DMS79 treated with DMSO at 0.1 percent for 48 hours (cell line): ENCODE results near the gene CNTN6.

Source experiments
- DNase-seq: peaks from one replicate; lab custom pipeline; 2025; lab: John Stamatoyannopoulos, UW

The CNTN6 gene

GRCh38 chr3:1092771-1093170 is at the start of gene CNTN6:
CNTN6 (plus strand) TSS chr3:1093024; CDS start chr3:1148009, 54,985 bp downstream.
- no peak for DNase-seq

DNA sequence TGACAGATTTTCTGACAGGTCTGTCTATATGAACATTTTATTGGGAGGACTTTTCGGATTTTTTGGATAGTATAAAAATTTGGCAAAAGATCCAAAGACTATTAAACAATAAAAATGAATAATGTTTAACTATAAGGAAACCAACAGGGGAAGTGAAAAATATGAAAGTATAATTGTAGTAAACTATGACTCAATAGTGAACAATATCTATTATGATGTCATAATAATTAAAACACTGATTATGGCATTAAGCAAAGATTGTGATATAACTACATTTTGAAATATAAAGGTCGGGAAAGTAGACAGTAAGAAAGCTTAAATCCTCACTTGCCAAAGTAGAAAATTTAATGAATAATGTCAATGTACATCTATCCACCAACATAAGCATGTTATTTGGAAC is 44.3 kb upstream of the CNTN6 start:
- DNase-seq: no peak

DNA sequence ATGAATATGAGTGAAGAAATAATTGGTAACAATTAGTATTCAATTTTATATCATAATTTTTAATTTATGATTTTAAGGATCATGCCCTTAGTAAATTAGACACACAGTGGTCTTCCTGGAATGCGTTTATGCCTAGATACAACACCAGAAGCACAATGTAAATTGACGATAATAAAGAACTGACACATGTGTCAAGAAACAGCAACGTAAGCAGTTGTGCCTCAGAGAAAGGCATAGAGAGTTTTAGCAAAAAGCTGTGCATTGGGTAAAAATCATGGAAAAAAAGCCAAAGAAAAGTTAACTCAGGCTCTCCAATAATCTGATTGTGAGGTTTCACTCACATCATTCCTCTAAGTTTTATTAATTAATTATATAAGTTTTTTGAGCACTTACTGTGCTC is 37.0 kb upstream of the CNTN6 start:
- no peak for DNase-seq

DNA sequence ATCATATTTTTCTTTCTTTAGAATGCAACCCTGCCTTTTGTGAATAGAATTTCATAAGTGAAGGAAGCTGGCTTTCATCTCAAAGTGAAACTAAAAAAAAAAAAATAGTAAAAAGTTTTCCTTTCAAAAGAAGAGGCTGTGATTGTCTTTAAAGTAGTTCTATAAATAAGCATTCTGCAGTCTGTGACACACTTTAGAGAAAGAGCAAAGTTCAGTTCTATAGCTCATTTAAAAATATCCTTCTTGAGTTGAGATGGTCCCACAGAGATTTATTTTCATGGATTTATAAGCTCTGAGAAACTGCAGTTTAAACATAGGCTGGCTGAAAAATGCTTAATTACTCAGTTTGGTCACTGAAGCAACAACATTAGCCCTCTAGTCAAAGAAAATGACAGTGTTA is 36.1 kb upstream of the CNTN6 start:
- DNase-seq: no peak

GRCh38 chr3:1057436-1057835 is 35.4 kb upstream of the CNTN6 start:
- no peak for DNase-seq

GRCh38 chr3:1068985-1069384 is 23.8 kb upstream of the CNTN6 start:
- no peak for DNase-seq

DNA sequence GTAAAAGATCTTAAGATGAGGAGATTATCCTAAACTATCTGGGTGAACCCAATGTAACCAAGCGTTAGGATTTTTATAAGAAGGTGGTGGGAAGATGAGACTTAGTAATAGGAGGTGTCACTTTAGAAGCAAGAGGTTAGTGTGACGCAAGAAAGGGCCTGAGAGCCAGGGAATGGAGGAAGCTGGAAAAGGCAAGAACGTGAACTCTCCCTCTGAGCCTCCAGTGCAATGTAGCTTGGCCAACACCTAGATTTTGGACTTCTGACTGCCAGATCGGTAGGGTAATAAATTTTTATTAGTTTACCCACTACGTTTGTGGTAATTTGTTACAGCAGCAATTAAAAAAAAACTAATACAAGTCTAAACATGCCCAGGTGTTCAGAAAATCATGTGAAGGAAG is 20.8 kb upstream of the CNTN6 start:
- no peak for DNase-seq

- DNase-seq: no peak
These were observed 13.2 kb upstream of the CNTN6 start for GRCh38 chr3:1079662-1080061.

- no peak for DNase-seq
These were observed 10.7 kb upstream of the CNTN6 start for GRCh38 chr3:1082108-1082507.

DNA sequence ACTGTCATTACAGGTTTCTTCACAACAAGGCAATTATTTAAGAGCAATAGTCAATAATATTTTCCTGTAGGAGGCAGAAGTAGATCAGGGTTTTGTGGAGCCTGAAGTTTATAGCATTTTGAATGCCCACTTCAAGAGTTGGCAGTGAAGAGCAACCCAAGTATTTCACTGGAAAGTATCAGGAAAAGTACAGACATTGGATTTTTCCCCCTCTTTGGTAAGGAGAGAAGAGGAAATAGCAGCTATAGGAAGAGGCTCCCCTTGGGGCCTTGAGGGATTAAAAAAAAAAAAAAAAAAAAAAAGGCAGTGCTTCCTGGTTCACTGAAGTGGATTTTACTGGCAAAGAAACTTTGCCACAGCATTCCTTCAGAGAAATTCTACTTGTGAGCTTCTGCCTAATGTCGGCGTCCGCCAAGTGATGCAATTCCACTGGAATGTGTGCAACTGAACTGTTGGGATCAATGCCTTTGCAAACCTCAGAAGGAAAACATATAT is 5.7 kb upstream of the CNTN6 start:
- no peak for DNase-seq

DNA sequence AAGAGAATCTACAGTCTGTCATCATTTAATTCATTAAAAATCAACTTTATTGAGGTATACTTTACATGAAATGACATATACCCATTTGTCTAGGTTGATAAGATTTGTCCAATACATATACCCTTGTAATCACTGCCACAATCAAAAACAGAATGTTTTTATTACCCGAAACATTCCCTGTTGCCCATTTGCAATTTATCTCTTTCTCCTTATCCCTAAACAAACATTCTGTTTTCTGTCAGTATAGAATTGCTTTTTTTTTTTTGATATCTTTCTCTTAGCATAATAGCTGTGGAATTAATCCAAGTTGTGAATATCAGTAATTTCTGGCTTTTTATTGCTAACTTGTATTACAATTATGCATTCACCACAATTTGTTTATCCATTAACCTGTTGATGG is 4.3 kb upstream of the CNTN6 start:
- no peak for DNase-seq

DNA sequence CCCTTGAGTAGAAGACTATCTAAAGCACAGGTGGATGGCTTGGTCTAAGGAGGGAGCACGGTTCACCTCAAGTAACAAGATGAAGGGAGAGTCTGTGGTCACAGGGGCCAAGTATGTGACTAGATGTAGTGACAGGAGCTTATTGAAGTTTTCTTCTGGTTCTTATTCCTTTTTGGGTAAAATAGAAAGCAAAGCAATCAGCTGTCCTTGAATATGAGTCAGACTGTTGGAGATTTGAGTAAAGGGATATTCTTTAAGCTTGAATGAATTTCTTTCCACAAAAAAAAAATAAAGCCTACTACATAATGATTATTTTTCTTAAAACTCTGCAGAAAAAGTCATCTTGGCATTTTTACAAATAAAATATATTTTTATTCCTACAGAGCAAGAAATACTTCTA is 1.5 kb upstream of the CNTN6 start:
- no peak for DNase-seq

DNA sequence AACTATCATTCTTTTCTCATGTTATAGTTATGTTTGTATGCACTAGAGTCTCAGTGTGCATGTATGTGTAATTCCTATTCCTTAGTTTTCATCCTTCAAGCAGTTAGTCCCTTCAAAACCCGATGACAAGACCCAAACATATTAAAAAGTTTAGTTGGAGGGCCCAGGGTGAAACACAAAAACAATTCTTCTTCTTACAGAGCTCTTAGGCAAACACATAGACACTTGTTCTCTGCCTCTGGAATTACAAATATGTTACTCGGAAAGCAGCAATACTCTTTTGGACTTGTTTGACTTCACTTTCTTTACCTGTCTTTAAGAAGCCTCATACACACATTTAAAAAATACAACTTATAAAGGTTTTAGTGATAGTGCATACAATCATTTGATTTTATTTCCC is 763 bp upstream of the CNTN6 start:
- DNase-seq: no peak

DNA sequence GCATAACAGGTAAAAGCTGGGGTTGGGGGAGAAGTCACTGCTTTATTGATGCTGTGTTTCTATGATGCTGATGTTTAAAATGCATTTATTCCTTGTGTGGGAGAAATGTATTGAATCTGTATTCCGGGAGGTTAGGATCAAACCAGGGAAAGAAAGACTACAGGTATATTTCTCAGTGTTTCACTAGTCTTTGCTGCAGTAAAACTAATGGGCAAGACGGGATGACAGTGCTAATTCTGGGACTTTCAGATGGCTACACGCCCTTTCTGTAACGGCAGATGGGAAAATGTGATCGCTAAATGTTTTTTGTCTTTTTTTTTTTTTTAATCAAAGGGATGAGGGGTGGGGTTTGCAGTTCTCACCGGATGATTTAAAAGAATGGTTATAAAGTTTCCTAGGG is 393 bp downstream of the CNTN6 start:
- DNase-seq: no peak

GRCh38 chr3:1103525-1103924 is 10.7 kb downstream of the CNTN6 start:
- no peak for DNase-seq

GRCh38 chr3:1117843-1118473 is 25.1 kb downstream of the CNTN6 start:
- DNase-seq: no peak

GRCh38 chr3:1131166-1131565 is 38.3 kb downstream of the CNTN6 start:
- DNase-seq: no peak

GRCh38 chr3:1135194-1135593 is 42.4 kb downstream of the CNTN6 start:
- DNase-seq: no peak

GRCh38 chr3:1138036-1138435 is 45.2 kb downstream of the CNTN6 start:
- DNase-seq: no peak

DNA sequence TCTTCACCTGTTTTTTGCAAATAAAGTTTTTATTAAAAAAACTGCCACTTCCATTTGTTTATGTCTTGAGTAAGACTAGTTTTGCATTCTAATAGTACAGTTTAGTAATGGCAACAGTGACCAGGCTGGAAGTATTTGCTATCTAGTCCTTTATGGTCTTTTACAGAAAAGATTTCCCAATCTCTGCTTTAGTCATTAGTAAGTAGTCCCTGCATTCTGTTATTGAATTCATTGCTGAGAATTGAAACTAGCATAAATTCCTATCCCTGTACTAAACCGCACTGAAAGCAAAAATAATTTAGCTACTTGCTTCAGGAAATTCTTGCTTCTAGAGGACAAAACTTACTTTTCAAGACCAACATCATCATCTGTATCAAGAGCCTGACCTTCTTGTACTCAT is 46.2 kb downstream of the CNTN6 start:
- DNase-seq: no peak

- DNase-seq: no peak
These were observed 54.5 kb downstream of the CNTN6 start for GRCh38 chr3:1147326-1147725.

GRCh38 chr3:1147819-1148218 is 55.0 kb downstream of the CNTN6 start:
- DNase-seq: no peak

DNA sequence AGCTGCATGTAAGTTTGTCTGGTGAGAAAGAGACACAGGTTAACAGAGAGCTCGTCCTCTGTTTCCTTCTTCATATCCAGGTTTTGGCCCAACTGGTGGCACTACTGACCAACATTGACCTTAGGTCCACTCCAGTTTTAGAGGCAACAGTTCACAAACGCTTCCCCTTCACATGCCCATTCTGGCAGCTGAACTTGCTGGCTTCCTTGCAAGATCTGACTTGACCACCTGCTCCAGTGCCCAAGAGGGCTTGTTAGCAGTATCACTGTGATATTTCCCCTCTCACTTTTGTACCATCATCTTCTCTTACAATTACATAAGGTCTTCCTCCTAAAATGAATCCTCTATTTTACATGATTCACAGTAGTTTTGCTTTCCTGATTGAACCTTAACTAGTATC is 71.3 kb downstream of the CNTN6 start:
- DNase-seq: no peak

DNA sequence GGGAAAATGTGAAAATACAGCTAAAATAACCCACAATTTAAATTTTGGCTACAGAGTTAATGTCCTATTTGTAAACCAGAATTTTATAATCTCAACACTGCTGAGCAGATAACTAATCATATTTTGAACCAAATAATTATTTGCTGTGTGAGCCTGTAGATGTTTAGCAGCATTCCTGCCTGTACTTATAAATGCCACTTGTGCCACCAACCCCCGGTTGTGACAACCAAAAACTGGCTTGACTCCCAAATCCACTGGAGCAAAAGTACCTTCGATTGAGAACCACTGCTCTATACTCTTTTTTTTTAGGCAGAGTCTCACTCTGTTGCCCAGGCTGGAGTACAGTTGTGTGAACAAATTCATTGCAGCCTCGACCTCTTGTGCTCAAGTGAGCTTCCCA is 78.5 kb downstream of the CNTN6 start:
- no peak for DNase-seq

DNA sequence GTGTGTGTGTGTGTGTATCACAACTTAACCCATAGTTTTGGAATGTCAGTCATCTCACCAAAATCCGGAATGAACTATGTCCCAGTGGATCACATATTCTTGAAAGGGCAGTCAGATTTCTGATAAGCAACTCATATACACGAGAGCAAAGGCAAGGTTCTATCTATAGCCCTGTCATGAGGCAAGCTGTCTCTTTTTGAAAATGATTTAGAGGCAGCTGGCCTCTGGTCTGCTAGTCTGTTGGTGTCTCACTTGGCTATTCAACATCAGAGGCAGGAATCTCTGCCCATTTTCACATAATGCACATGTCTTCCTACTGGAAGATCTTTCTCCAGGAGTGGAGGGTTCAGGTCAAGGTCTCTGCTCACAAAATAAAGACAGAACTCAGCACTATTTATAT is 79.8 kb downstream of the CNTN6 start:
- DNase-seq: no peak
